IPS DF 6.9 (cell line): ENCODE measurements around the gene CLCNKA.
"Not testable (repeated sequence)": the region's sequence is repeated elsewhere in the genome, so short reads cannot be mapped to it uniquely, and the experiment has no call there.

Experiments used
- DNase-seq: peaks from one replicate; pipeline ENCODE4 v3.0.0-alpha.2; 2013; ENCODE audit warnings: low read depth, low spot score
- H3K27ac ChIP-seq: one replicate; pipeline ENCODE4 v1.5.1; 2013; ENCODE audit warnings: low read length, control low read depth
- H3K27me3 ChIP-seq: 2 replicates; pipeline ENCODE4 v1.6.1; 2013; ENCODE audit warnings: mild to moderate bottlenecking, low read length; ENCODE audit not compliant: control insufficient read depth, insufficient read depth
- H3K36me3 ChIP-seq: 2 replicates; pipeline ENCODE4 v1.6.1; 2013; ENCODE audit warnings: low read length; ENCODE audit not compliant: control insufficient read depth, insufficient read depth
- H3K4me1 ChIP-seq: 2 replicates; pipeline ENCODE4 v1.6.1; 2013; ENCODE audit warnings: low read length; ENCODE audit not compliant: control insufficient read depth, insufficient read depth
- H3K4me3 ChIP-seq: 2 replicates; pipeline ENCODE4 v1.5.1; 2013; ENCODE audit warnings: mild to moderate bottlenecking, low read length
- H3K9me3 ChIP-seq: 2 replicates; pipeline ENCODE4 v1.6.1; 2013; ENCODE audit warnings: low read length, inconsistent platforms; ENCODE audit not compliant: control insufficient read depth, insufficient read depth
- WGBS: extraction: QIAGEN DNeasy Blood & Tissue Kit; methylation state at CpG from one replicate; pipeline ENCODE4 v1.1.7; 2013; ENCODE audit warnings: mixed read lengths, missing lambda C conversion rate; ENCODE audit not compliant: insufficient read length, insufficient coverage; 5-methylcytosine and 5-hydroxymethylcytosine counted together

CLCNKA gene

GRCh38 chr1:16028237-16029002, 6.6 kb downstream of the CLCNKA start:
- peaks cover 14% of the 10 kb centered on the region for H3K4me1 ChIP-seq
- no peaks in the 10 kb centered on the region for H3K27me3 ChIP-seq
- DNase-seq: no peak
- no peak overlapping the region for H3K4me3 ChIP-seq
- H3K9me3 ChIP-seq: no peaks in the 10 kb centered on the region
- H3K36me3 ChIP-seq: no peaks in the 10 kb centered on the region; the same call in 1 of the 2 replicates
- WGBS: no CpG with 5 or more reads among the region's 19 CpGs
- H3K27ac ChIP-seq: no peak overlapping the region

GRCh38 chr1:16029003-16029268, 7.1 kb downstream of the CLCNKA start:
- DNase-seq, H3K9me3 ChIP-seq, H3K4me3 ChIP-seq, H3K27me3 ChIP-seq, H3K36me3 ChIP-seq, H3K27ac ChIP-seq: not testable (repeated sequence)
- H3K4me1 ChIP-seq: peaks cover 14% of the 10 kb centered on the region
- WGBS: no CpG with 5 or more reads among the region's 13 CpGs

GRCh38 chr1:16029288-16029687, 7.5 kb downstream of the CLCNKA start:
- Histone ChIP-seq H3K27ac (no peak overlapping the region), H3K9me3 (no peaks in the 10 kb centered on the region), H3K4me3 (no peak overlapping the region), H3K36me3 (no peaks in the 10 kb centered on the region; the same call in 1 of the 2 replicates), H3K27me3 (no peaks in the 10 kb centered on the region), H3K4me1 (peaks cover 14% of the 10 kb centered on the region)
- DNase-seq: no peak
- no CpG with 5 or more reads among the region's 1 CpG for WGBS

- Histone ChIP-seq H3K9me3 (no peaks in the 10 kb centered on the region), H3K36me3 (no peaks in the 10 kb centered on the region), H3K4me1 (peaks cover 11% of the 10 kb centered on the region), H3K27ac (no peak overlapping the region), H3K27me3 (no peaks in the 10 kb centered on the region), H3K4me3 (no peak overlapping the region)
- no peak for DNase-seq
- no CpG with 5 or more reads among the region's 8 CpGs for WGBS
Measured at GRCh38 chr1:16031551-16031950, 9.7 kb downstream of the CLCNKA start.

- WGBS: no CpG with 5 or more reads among the region's 18 CpGs
- H3K9me3 ChIP-seq: no peaks in the 10 kb centered on the region
- DNase-seq: peak; percentile 89
Measured at GRCh38 chr1:16032388-16033102, 10.7 kb downstream of the CLCNKA start.

GRCh38 chr1:16033103-16033632, 11.3 kb downstream of the CLCNKA start:
- H3K9me3 ChIP-seq, H3K36me3 ChIP-seq, H3K27me3 ChIP-seq, H3K4me1 ChIP-seq, DNase-seq, H3K4me3 ChIP-seq, H3K27ac ChIP-seq: not testable (repeated sequence)
- no CpG with 5 or more reads among the region's 7 CpGs for WGBS

More at GRCh38 chr1:16032388-16033102, 10.7 kb downstream of the CLCNKA start:
- Histone ChIP-seq H3K4me1 (peaks cover 9% of the 10 kb centered on the region), H3K4me3 (no peak overlapping the region), H3K36me3 (no peaks in the 10 kb centered on the region), H3K27me3 (no peaks in the 10 kb centered on the region), H3K27ac (no peak overlapping the region)

GRCh38 chr1:16036461-16036860, 14.6 kb downstream of the CLCNKA start:
- WGBS: no CpG with 5 or more reads among the region's 11 CpGs
- not testable (repeated sequence) for H3K4me3 ChIP-seq, DNase-seq, H3K4me1 ChIP-seq, H3K27ac ChIP-seq, H3K36me3 ChIP-seq, H3K9me3 ChIP-seq, H3K27me3 ChIP-seq

GRCh38 chr1:16038620-16038912, 16.7 kb downstream of the CLCNKA start:
- no CpG with 5 or more reads among the region's 4 CpGs for WGBS

GRCh38 chr1:16039871-16040270, 18.0 kb downstream of the CLCNKA start:
- WGBS: no CpG with 5 or more reads among the region's 8 CpGs
- not testable (repeated sequence) for H3K4me3 ChIP-seq

More at GRCh38 chr1:16038620-16038912, 16.7 kb downstream of the CLCNKA start:
- H3K27me3 ChIP-seq: no peaks in the 10 kb centered on the region
- H3K27ac ChIP-seq: no peak overlapping the region
- no peaks in the 10 kb centered on the region for H3K4me1 ChIP-seq
- no peak for DNase-seq
- H3K4me3 ChIP-seq: no peak overlapping the region
- no peaks in the 10 kb centered on the region for H3K9me3 ChIP-seq
- no peaks in the 10 kb centered on the region for H3K36me3 ChIP-seq

GRCh38 chr1:16041200-16041599, 19.4 kb downstream of the CLCNKA start:
- no CpG with 5 or more reads among the region's 8 CpGs for whole genome bisulfite sequencing

More at GRCh38 chr1:16039871-16040270, 18.0 kb downstream of the CLCNKA start:
- not testable (repeated sequence) for H3K36me3 ChIP-seq, H3K27me3 ChIP-seq, DNase-seq, H3K9me3 ChIP-seq, H3K27ac ChIP-seq, H3K4me1 ChIP-seq

More at GRCh38 chr1:16041200-16041599, 19.4 kb downstream of the CLCNKA start:
- Histone ChIP-seq H3K27ac (no peak overlapping the region), H3K27me3 (no peaks in the 10 kb centered on the region), H3K9me3 (no peaks in the 10 kb centered on the region), H3K4me3 (no peak overlapping the region), H3K4me1 (no peaks in the 10 kb centered on the region), H3K36me3 (no peaks in the 10 kb centered on the region)
- no peak for DNase-seq
